Neutrophil (primary cell): ENCODE results near the gene ADGRL3.
"Not testable (repeated sequence)": the region's sequence is repeated elsewhere in the genome, so short reads cannot be mapped to it uniquely, and the experiment has no call there.

Experiments
- H3K27ac ChIP-seq: fragments of 200-600 bp; sonication (generic); 2 replicates; pipeline ENCODE4 v1.5.1; 2016; ENCODE audit warnings: mild to moderate bottlenecking, moderate library complexity
- H3K27me3 ChIP-seq: fragments of 200-600 bp; sonication (generic); 2 replicates; pipeline ENCODE4 v1.6.0; 2016; ENCODE audit warnings: mild to moderate bottlenecking
- H3K36me3 ChIP-seq: fragments of 200-600 bp; sonication (generic); 2 replicates; pipeline ENCODE4 v1.5.1; 2017
- H3K4me1 ChIP-seq, 2 experiments: fragments of 200-600 bp in 1 of 2; sonication (generic) in 1 of 2; 1 replicate in 1 of 2; 2 replicates in 1 of 2; pipeline versions ENCODE4 v1.5.1 to v1.6.1; 2013 to 2016; ENCODE audit warnings: low read depth in 1 of 2, low read length in 1 of 2, mild to moderate bottlenecking in 1 of 2, moderate library complexity in 1 of 2; ENCODE audit not compliant: control insufficient read depth in 1 of 2, insufficient read depth in 1 of 2
- H3K4me3 ChIP-seq, 2 experiments: fragments of 200-600 bp in 1 of 2; sonication (generic) in 1 of 2; 1 replicate in 1 of 2; 2 replicates in 1 of 2; pipeline ENCODE4 v1.5.1; 2013 to 2016; ENCODE audit warnings: low read depth in 1 of 2, low read length in 1 of 2, mild to moderate bottlenecking in 1 of 2, moderate library complexity in 1 of 2
- H3K9me3 ChIP-seq: fragments of 200-600 bp; sonication (generic); 2 replicates; pipeline ENCODE4 v1.5.1; 2016
- TF ChIP-seq, protein P1 (sequence below): fragments of 200-600 bp; sonication (generic); IDR thresholded peaks from 2 replicates; pipeline ENCODE4 v1.5.1; 2016; ENCODE audit warnings: antibody characterized with exemption

Gene ADGRL3

DNA sequence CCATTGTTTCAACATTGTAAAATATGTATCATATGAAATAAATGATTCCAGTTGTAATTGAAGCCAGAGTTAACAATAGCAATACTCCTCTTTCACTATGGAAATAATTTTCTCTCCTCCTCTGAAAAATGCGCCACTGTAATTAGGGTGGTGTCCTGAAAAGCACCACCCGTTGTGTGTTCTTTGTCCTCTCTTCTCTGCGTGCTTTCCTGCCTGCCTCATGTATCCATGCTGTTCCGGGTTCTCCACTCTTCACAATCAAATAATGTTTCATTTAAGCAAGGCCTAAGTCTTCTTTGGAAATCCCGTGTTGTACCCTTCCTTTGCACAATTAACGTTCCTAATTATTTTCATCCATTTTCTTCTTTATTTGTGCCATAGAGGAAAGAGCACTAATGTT is 293.3 kb downstream of the ADGRL3 start:
- H3K4me1 ChIP-seq: no peaks in the 10 kb centered on the region
- no peak overlapping the region for H3K4me3 ChIP-seq
- H3K27me3 ChIP-seq: no peaks in the 10 kb centered on the region
- H3K27ac ChIP-seq: no peak overlapping the region
- no peaks in the 10 kb centered on the region for H3K36me3 ChIP-seq
- TF ChIP-seq, protein P1, sequence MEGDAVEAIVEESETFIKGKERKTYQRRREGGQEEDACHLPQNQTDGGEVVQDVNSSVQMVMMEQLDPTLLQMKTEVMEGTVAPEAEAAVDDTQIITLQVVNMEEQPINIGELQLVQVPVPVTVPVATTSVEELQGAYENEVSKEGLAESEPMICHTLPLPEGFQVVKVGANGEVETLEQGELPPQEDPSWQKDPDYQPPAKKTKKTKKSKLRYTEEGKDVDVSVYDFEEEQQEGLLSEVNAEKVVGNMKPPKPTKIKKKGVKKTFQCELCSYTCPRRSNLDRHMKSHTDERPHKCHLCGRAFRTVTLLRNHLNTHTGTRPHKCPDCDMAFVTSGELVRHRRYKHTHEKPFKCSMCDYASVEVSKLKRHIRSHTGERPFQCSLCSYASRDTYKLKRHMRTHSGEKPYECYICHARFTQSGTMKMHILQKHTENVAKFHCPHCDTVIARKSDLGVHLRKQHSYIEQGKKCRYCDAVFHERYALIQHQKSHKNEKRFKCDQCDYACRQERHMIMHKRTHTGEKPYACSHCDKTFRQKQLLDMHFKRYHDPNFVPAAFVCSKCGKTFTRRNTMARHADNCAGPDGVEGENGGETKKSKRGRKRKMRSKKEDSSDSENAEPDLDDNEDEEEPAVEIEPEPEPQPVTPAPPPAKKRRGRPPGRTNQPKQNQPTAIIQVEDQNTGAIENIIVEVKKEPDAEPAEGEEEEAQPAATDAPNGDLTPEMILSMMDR: no peak
- no peaks in the 10 kb centered on the region for H3K9me3 ChIP-seq

DNA sequence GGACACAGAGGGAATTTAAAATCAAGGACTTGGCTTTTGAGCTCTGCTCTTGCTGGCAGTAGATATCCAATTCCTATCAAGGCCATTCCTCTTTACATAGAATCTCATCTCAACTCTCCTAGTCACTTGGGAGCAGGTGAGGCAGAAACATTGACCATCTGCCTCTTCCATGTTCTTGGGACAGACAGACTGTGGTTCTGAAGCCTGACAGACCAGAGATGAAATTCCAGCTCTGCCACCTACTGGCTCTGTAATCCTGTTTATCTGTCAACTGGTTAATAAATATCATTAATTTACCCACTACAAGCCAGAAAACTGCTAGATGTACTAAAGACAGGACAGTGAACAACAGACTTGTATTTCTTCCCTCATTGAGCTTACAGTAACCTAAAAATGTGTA is 300.8 kb downstream of the ADGRL3 start:
- TF ChIP-seq, protein P1: no peak

DNA sequence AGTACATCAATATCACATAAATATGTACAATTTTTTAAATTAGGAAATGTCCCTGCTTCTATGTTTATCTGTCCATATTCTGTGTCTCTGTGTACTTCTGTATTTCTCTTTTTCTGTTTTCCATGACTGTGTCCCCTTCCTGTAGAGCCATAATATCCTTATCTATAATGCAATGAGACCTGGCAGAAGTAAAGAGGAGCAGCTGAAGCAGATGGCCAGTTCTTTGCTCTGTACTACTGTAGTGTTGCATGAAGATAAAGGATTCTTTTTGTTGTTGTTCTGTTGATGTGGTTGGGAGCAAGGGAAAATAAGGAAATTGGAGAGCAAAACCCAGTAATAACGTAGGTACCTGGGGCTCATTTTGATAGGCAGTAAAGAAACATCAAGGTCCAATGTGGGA is 301.7 kb downstream of the ADGRL3 start:
- Histone ChIP-seq H3K27ac (no peak overlapping the region), H3K27me3 (no peaks in the 10 kb centered on the region), H3K4me3 (no peak overlapping the region), H3K9me3 (no peaks in the 10 kb centered on the region), H3K4me1 (no peaks in the 10 kb centered on the region), H3K36me3 (no peaks in the 10 kb centered on the region)
- TF ChIP-seq, protein P1: no peak

More for the DNA sequence above, 300.8 kb downstream of the ADGRL3 start:
- H3K27ac ChIP-seq: no peak overlapping the region
- H3K27me3 ChIP-seq: no peaks in the 10 kb centered on the region
- H3K36me3 ChIP-seq: no peaks in the 10 kb centered on the region
- no peaks in the 10 kb centered on the region for H3K4me1 ChIP-seq
- H3K9me3 ChIP-seq: no peaks in the 10 kb centered on the region
- H3K4me3 ChIP-seq: no peak overlapping the region

DNA sequence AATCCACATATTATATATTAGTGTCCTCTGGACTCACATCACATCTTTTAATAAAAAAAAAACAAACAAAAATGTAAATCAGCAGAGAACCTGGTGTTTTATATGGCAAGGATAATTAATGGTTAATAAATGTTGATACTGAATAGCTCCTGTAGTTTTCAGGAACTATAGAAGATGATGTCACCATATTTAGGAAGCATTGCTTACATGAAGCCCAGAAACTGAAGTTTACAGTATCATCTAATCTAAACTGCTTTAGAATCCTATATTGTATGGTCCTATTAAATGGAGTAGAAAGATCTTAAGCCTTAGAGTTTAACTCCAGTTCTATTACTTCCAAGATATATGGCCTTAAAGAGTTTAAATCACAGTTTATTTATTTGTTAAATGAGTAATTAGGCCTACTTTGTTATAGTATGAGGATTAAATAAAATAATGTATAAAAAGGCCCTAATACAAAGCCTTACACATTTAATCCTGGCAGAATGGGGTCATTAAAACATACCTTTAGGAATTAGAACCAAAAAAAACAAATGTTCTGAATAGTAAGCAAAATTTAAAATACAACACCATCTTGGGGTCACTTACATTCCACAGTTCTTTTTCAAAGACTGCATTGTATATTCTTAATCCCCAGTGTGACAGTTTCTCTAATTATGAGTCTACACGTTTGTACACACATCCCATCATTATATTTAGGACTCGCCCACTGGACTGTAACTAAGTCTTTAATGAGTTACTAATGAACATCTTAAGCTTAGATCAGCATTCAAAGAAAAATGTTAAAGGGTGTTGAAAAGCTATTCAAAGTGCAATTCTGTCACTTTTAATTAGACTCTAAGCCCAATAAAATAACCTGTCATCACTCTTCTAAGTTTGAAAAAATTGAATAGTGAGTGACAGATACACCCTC is 305.9 kb downstream of the ADGRL3 start:
- TF ChIP-seq, protein P1: no peak
- no peaks in the 10 kb centered on the region for H3K9me3 ChIP-seq
- H3K27me3 ChIP-seq: no peaks in the 10 kb centered on the region
- no peaks in the 10 kb centered on the region for H3K4me1 ChIP-seq
- no peaks in the 10 kb centered on the region for H3K36me3 ChIP-seq
- no peak overlapping the region for H3K27ac ChIP-seq
- no peak overlapping the region for H3K4me3 ChIP-seq

DNA sequence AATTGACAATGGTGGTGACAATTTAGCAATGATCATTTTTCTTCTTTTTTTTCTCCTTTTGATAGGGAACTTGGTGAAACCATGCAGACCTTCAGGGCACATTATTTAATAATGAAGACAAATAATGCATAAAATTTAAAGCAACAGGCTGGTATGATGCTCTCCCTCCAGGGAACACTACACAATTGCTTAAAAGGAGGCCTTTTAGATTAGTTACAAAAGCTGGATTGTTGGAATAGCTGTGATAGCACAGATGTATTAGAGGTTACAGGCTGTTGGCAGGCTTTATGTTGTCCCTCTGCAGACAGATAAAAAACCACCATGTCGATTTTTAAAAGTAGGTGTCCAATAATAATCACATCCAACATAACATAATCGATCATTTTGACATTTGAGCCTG is 307.0 kb downstream of the ADGRL3 start:
- H3K36me3 ChIP-seq: no peaks in the 10 kb centered on the region
- H3K9me3 ChIP-seq: no peaks in the 10 kb centered on the region
- no peaks in the 10 kb centered on the region for H3K27me3 ChIP-seq
- no peak overlapping the region for H3K27ac ChIP-seq
- TF ChIP-seq, protein P1: no peak
- H3K4me1 ChIP-seq: no peaks in the 10 kb centered on the region
- H3K4me3 ChIP-seq: no peak overlapping the region

DNA sequence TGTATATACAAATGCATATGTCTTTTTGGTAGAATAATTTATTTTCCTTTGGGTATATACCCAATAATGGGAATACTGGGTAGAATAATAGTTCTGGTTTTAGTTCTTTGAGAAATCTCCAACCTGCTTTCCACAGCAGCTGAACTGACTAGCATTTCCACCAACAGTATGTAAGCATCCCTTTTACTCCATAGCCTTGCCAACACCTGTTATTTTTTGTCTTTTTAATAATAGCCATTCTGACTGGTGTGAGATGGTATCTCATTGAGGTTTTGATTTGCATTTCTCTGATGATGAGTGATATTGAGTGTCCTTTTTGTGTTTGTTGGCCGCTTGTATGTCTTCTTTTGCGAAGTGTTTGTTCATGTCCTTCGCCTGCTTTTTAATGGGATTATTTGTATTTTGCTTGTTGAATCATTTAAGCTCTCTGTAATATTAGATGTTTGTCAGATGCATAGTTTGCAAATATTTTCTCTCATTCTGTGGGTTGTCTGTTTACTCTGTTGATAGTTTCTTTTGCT is 309.7 kb downstream of the ADGRL3 start:
- H3K27me3 ChIP-seq, H3K4me1 ChIP-seq, H3K27ac ChIP-seq, H3K36me3 ChIP-seq, H3K9me3 ChIP-seq, H3K4me3 ChIP-seq: not testable (repeated sequence)
